Osteocyte (in vitro differentiated cells): ENCODE data around the gene BACE1. TPM values are rescaled to one million over a fixed set of nuclear protein-coding genes. Genes with fewer than 3 reads are reported as not detected.

Experiments used
- DNase-seq: peaks from one replicate; pipeline ENCODE4 v3.0.0; 2021; ENCODE audit warnings: mixed read lengths; ENCODE audit not compliant: unreplicated experiment; ENCODE audit errors: extremely low spot score
- H3K27ac Mint-ChIP-seq: one replicate; pipeline ENCODE4 v1.8.0; 2021; ENCODE audit warnings: mild to moderate bottlenecking, mixed read lengths; ENCODE audit not compliant: unreplicated experiment
- H3K27me3 Mint-ChIP-seq: one replicate; pipeline ENCODE4 v1.8.0; 2021; ENCODE audit warnings: mixed read lengths; ENCODE audit not compliant: unreplicated experiment
- H3K36me3 Mint-ChIP-seq: one replicate; pipeline ENCODE4 v1.8.0; 2021; ENCODE audit warnings: mixed read lengths; ENCODE audit not compliant: unreplicated experiment
- H3K4me1 Mint-ChIP-seq: one replicate; pipeline ENCODE4 v1.8.0; 2021; ENCODE audit warnings: mixed read lengths; ENCODE audit not compliant: unreplicated experiment
- H3K4me3 Mint-ChIP-seq: one replicate; pipeline ENCODE4 v1.8.0; 2021; ENCODE audit warnings: mild to moderate bottlenecking, moderate library complexity, mixed read lengths; ENCODE audit not compliant: unreplicated experiment
- H3K9me3 Mint-ChIP-seq: one replicate; pipeline ENCODE4 v1.8.0; 2021; ENCODE audit warnings: mixed read lengths; ENCODE audit not compliant: unreplicated experiment
- long read RNA-seq: library from polyadenylated mRNA; unstranded; transcript quantifications from one replicate; pipeline ENCODE4 v2.0.0, GENCODE V29; 2021
- total RNA-seq: library from RNA; stranded (reverse); gene quantifications from 2 replicates; pipeline ENCODE4 v1.2.1, GENCODE V29; 2021
- TF ChIP-seq, protein P1 (sequence below): fragments of 200-600 bp; sonication (generic); IDR thresholded peaks from 2 replicates; pipeline ENCODE4 v1.5.0; 2021; ENCODE audit warnings: antibody characterized with exemption, mild to moderate bottlenecking, moderate library complexity

Gene BACE1
- 74.8 and 75.0 TPM in 2 replicates for total RNA-seq
- long read RNA-seq, full-length matches to known transcripts: 3 of 46 reads
- long read RNA-seq, partial matches to known transcripts: 13 of 46 reads
- long read RNA-seq, other reads (novel, unspliced or antisense): 30 of 46 reads

DNA sequence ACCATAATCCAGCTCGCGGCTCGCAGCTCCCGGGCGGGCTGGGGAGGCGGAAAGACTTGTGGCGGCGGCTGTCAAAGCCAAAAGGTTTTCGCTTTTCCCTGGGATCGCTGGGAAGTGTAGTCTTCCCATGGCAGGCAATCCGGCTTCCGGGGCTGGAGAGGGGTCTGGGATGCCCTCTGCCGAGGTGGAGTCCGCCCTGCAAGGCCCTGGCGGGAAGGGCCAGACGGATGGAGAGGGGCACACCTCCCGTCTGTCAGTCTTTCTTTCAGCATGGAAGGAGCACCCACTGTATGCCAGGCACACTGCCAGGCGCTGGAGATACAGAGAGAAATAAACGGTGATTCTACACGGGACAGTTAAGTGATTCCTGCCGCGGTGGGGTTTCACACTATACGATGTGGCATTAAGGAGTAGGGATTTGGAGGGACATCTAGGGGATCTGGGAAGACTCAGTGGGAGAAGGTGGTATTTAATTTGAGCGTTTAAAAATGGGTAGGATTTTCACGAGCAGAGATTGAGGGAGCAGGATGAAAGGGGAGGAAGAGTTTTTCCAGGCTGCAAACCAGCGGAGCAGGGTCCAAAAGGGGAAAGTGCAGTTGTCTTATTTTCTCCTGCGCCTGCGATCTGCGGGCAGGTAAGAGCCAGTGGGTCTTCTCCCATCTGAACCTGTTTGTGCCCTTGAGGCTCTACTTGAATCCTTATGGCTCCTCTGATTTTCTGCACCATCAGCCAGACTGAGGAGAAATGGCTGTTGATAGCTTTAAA lies at the start of gene BACE1:
TSS of gene BACE1 (minus strand) at position 60 of the 765 bp plus-strand sequence. CDS start 461 bp downstream, outside the sequence.
- Mint-ChIP-seq H3K36me3 (peaks cover 1% of the 10 kb centered on the region), H3K9me3 (no peaks in the 10 kb centered on the region), H3K4me1 (peaks cover 30% of the 10 kb centered on the region), H3K4me3 (peak within 1 kb of the TSS; percentile 85), H3K27ac (peak within 1 kb of the TSS; percentile 69), H3K27me3 (no peaks in the 10 kb centered on the region)
- DNase-seq: peak; percentile 92
- TF ChIP-seq, protein P1, sequence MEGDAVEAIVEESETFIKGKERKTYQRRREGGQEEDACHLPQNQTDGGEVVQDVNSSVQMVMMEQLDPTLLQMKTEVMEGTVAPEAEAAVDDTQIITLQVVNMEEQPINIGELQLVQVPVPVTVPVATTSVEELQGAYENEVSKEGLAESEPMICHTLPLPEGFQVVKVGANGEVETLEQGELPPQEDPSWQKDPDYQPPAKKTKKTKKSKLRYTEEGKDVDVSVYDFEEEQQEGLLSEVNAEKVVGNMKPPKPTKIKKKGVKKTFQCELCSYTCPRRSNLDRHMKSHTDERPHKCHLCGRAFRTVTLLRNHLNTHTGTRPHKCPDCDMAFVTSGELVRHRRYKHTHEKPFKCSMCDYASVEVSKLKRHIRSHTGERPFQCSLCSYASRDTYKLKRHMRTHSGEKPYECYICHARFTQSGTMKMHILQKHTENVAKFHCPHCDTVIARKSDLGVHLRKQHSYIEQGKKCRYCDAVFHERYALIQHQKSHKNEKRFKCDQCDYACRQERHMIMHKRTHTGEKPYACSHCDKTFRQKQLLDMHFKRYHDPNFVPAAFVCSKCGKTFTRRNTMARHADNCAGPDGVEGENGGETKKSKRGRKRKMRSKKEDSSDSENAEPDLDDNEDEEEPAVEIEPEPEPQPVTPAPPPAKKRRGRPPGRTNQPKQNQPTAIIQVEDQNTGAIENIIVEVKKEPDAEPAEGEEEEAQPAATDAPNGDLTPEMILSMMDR: peak; percentile 59

GRCh38 chr11:117361432-117361831 lies 45.4 kb upstream of the BACE1 start:
- Mint-ChIP-seq H3K4me1 (no peaks in the 10 kb centered on the region), H3K4me3 (no peak overlapping the region), H3K36me3 (peaks cover 40% of the 10 kb centered on the region), H3K27ac (no peak overlapping the region), H3K27me3 (no peaks in the 10 kb centered on the region), H3K9me3 (no peaks in the 10 kb centered on the region)
- TF ChIP-seq, protein P1: no peak
- DNase-seq: no peak

- Mint-ChIP-seq H3K27ac (no peak overlapping the region), H3K27me3 (no peaks in the 10 kb centered on the region), H3K4me1 (no peaks in the 10 kb centered on the region), H3K36me3 (peaks cover 36% of the 10 kb centered on the region), H3K9me3 (no peaks in the 10 kb centered on the region), H3K4me3 (no peak overlapping the region)
- TF ChIP-seq, protein P1: no peak
- DNase-seq: no peak
These were observed 40.3 kb upstream of the BACE1 start for GRCh38 chr11:117356126-117356890.

DNA sequence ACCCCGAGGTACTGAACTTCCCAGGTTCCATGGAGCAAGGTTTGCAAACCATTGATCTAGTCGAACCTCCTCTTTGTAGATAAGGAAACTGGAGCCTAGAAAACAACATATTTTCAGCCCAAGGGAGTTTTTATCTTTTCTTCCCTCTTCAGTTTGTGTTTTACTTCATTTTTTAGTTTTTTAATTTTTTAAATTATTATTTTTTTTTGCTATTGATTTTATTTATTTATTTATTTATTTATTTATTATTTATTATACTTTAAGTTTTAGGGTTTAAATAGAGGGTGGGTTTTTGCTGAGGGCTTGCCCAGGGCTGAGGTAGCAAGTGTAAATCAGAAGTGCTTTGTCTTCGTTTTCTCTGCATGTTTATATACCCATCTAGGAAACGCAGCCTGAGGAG lies 38.5 kb upstream of the BACE1 start:
- TF ChIP-seq, protein P1: no peak
- no peaks in the 10 kb centered on the region for H3K4me1 Mint-ChIP-seq
- H3K27ac Mint-ChIP-seq: no peak overlapping the region
- no peak for DNase-seq
- H3K4me3 Mint-ChIP-seq: no peak overlapping the region
- H3K27me3 Mint-ChIP-seq: no peaks in the 10 kb centered on the region
- H3K9me3 Mint-ChIP-seq: no peaks in the 10 kb centered on the region
- peaks cover 35% of the 10 kb centered on the region for H3K36me3 Mint-ChIP-seq

DNA sequence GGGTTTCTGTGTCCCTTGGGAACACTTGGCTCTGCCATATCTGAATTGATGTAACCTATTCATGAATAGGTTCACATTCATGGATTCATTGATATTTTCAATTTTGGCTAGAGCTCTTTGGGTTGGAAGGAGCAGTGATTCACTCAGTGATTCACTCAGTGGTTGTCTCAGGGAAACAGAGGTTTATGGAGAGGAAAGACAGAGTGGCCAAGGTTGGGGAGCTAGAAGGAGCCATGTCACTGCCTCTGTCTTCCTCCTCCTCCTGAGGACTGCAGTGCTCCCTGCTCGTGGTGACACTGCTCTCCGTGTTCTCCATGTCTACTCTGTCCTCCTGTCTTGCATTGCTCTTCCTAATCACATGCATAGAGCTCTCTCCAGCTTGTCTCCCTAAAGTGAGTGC lies 29.0 kb upstream of the BACE1 start:
- H3K36me3 Mint-ChIP-seq: peaks cover 45% of the 10 kb centered on the region
- H3K27ac Mint-ChIP-seq: no peak overlapping the region
- TF ChIP-seq, protein P1: no peak
- no peaks in the 10 kb centered on the region for H3K4me1 Mint-ChIP-seq
- no peaks in the 10 kb centered on the region for H3K9me3 Mint-ChIP-seq
- H3K4me3 Mint-ChIP-seq: no peak overlapping the region
- no peak for DNase-seq
- no peaks in the 10 kb centered on the region for H3K27me3 Mint-ChIP-seq
